ENCODE results near the gene DUSP18.
"Not testable (repeated sequence)": the region's sequence is repeated elsewhere in the genome, so short reads cannot be mapped to it uniquely, and the experiment has no call there.

Gene DUSP18

DNA sequence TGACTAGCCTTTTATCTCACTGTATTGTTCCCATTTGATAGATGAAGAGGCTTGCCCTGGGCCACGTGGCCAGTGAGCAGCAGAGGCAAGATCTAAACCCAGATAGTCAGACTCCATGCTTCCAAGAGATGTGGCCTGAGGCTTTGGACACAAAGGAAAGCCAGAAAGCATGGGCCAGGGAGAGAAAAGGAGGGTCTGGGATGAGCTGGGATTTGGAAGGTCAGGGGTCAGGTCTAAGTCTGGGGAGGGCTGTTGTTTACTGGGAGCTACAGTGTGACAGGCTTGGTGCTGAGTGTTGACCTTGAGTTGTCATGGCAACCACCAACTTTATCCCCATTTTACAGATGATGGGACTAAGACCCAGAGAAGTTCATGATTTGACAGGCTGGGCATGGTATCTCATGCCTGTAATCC lies 30.0 kb downstream of the DUSP18 start:
- Histone ChIP-seq H3K9me3 (ENCODE audit: insufficient read depth, low read length) (no peaks in the 10 kb centered on the region), H3K4me1 (ENCODE audit: insufficient read depth, insufficient read length) (peaks cover 11% of the 10 kb centered on the region), H3K27me3 (ENCODE audit: insufficient read depth, insufficient read length) (no peaks in the 10 kb centered on the region), H3K4me3 (ENCODE audit: insufficient read length, low read depth) (no peak overlapping the region), H3K36me3 (ENCODE audit: insufficient read depth, insufficient read length, low read length) (no peaks in the 10 kb centered on the region), H3K9ac (ENCODE audit: insufficient read length, low read depth) (no peak overlapping the region)
- DNase-seq (ENCODE audit: low read depth, low spot score) = no peak
- TF ChIP-seq ZNF274 (IDR thresholded peaks at IDR 0.05; ENCODE audit: low read depth, low read length) (no peak), YY1 (IDR thresholded peaks at IDR 0.05; ENCODE audit: insufficient read depth, insufficient read length) (no peak), SUZ12 (IDR thresholded peaks at IDR 0.05; ENCODE audit: extremely low read depth, insufficient read depth, insufficient read length) (no peak)

- peaks cover 11% of the 10 kb centered on the region for H3K4me1 ChIP-seq (ENCODE audit: insufficient read depth, insufficient read length)
- H3K4me3 ChIP-seq (ENCODE audit: insufficient read length, low read depth) = peak overlapping the region; percentile 57
- H3K9me3 ChIP-seq (ENCODE audit: insufficient read depth, low read length) = no peaks in the 10 kb centered on the region
- H3K36me3 ChIP-seq (ENCODE audit: insufficient read depth, insufficient read length, low read length) = no peaks in the 10 kb centered on the region
- no peaks in the 10 kb centered on the region for H3K27me3 ChIP-seq (ENCODE audit: insufficient read depth, insufficient read length)
- no peak for DNase-seq (ENCODE audit: low read depth, low spot score)
- peak overlapping the region; percentile 85 for H3K9ac ChIP-seq (ENCODE audit: insufficient read length, low read depth)
- TF ChIP-seq ZNF274 (IDR thresholded peaks at IDR 0.05; ENCODE audit: low read depth, low read length) = no peak
Observed at GRCh38 chr22:30636226-30637077, 31.2 kb downstream of the DUSP18 start.

DNA sequence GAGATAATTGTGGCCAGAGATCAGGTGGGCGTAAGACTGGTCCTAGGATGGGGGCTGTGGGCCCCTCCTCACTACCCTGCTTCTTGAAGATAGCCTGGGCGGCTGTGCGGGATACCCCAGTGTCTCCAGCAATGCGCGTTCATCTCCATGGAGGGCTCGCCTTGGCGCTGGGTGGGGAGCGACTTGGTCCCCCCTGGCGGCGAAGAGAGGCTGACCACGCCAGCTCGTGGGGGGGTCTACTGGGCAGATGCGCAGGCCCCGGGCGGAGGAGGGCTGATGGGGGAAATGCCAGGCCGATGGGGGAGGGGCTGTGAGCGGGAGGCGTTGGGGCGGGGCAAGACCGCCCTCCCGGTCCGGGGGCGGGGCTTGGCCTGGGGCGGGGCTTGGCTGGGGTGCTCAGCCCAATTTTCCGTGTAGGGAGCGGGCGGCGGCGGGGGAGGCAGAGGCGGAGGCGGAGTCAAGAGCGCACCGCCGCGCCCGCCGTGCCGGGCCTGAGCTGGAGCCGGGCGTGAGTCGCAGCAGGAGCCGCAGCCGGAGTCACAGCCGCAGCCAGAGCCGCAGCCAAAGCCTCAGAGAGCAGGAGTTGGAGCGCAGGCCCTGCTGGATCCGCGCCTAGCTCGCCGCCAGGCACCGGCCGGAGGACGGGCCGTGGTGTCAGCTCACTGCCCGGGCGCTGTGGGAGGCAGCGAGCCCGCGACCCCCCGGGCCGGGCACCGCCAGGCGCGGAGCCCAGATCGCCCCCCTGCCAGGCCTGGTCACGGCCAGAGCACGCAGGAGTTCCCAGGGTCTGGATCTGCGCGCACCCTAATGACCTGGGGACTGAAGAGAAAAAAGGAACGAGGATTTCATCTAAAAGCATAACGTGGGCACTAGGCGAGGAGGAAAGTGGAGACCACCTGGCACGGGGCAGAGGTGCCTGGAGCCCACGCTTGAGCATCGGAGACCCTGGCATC lies 32.1 kb downstream of the DUSP18 start, which contains the start of gene SLC35E4:
Gene SLC35E4, plus strand, starts transcription at position 509 of the 953 bp plus-strand sequence. CDS start 670 bp downstream, outside the sequence.
- no peaks in the 10 kb centered on the region for H3K27me3 ChIP-seq (ENCODE audit: insufficient read depth, insufficient read length)
- peak within 1 kb of the TSS; percentile 85 for H3K9ac ChIP-seq (ENCODE audit: insufficient read length, low read depth)
- H3K9me3 ChIP-seq (ENCODE audit: insufficient read depth, low read length) = no peaks in the 10 kb centered on the region
- H3K4me1 ChIP-seq (ENCODE audit: insufficient read depth, insufficient read length) = peaks cover 8% of the 10 kb centered on the region
- no peaks in the 10 kb centered on the region for H3K36me3 ChIP-seq (ENCODE audit: insufficient read depth, insufficient read length, low read length)
- H3K4me3 ChIP-seq (ENCODE audit: insufficient read length, low read depth) = peak within 1 kb of the TSS; percentile 57
- peak; percentile 56 for DNase-seq (ENCODE audit: low read depth, low spot score)
- TF ChIP-seq SUZ12 (IDR thresholded peaks at IDR 0.05; ENCODE audit: extremely low read depth, insufficient read depth, insufficient read length) = no peak
- TF ChIP-seq ZNF274 (IDR thresholded peaks at IDR 0.05; ENCODE audit: low read depth, low read length) = no peak
- TF ChIP-seq YY1 (IDR thresholded peaks at IDR 0.05; ENCODE audit: insufficient read depth, insufficient read length) = no peak

- Histone ChIP-seq H3K9ac (ENCODE audit: insufficient read length, low read depth) (peak overlapping the region; percentile 56), H3K36me3 (ENCODE audit: insufficient read depth, insufficient read length, low read length) (no peaks in the 10 kb centered on the region), H3K4me3 (ENCODE audit: insufficient read length, low read depth) (peak overlapping the region; percentile 32), H3K4me1 (ENCODE audit: insufficient read depth, insufficient read length) (peaks cover 8% of the 10 kb centered on the region), H3K9me3 (ENCODE audit: insufficient read depth, low read length) (no peaks in the 10 kb centered on the region), H3K27me3 (ENCODE audit: insufficient read depth, insufficient read length) (no peaks in the 10 kb centered on the region)
- peak; percentile 61 for DNase-seq (ENCODE audit: low read depth, low spot score)
- TF ChIP-seq YY1 (IDR thresholded peaks at IDR 0.05; ENCODE audit: insufficient read depth, insufficient read length) = no peak
- no peak for TF ChIP-seq SUZ12 (IDR thresholded peaks at IDR 0.05; ENCODE audit: extremely low read depth, insufficient read depth, insufficient read length)
- no peak for TF ChIP-seq ZNF274 (IDR thresholded peaks at IDR 0.05; ENCODE audit: low read depth, low read length)
Observed at GRCh38 chr22:30634471-30635233, 33.0 kb downstream of the DUSP18 start.

DNA sequence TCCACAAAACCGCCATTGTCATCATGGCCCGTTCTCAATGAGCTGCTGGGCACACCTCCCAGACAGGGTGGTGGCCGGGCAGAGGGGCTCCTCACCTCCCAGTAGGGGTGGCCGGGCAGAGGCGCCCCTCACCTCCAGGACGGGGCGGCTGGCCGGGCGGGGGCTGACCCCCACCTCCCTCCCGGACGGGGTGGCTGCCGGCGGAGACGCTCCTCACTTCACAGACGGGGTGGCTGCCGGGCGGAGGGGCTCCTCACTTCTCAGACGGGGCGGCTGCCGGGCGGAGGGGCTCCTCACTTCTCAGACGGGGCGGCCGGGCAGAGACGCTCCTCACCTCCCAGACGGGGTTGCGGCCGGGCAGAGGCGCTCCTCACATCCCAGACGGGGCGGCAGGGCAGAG lies 36.2 kb downstream of the DUSP18 start:
- not testable (repeated sequence) for H3K36me3 ChIP-seq (ENCODE audit: insufficient read depth, insufficient read length, low read length); H3K4me3 ChIP-seq (ENCODE audit: insufficient read length, low read depth); H3K4me1 ChIP-seq (ENCODE audit: insufficient read depth, insufficient read length); DNase-seq (ENCODE audit: low read depth, low spot score); H3K9me3 ChIP-seq (ENCODE audit: insufficient read depth, low read length); H3K27me3 ChIP-seq (ENCODE audit: insufficient read depth, insufficient read length); H3K9ac ChIP-seq (ENCODE audit: insufficient read length, low read depth)

- Histone ChIP-seq H3K4me1 (ENCODE audit: insufficient read depth, insufficient read length) (no peaks in the 10 kb centered on the region), H3K4me3 (ENCODE audit: insufficient read length, low read depth) (no peak overlapping the region), H3K9me3 (ENCODE audit: insufficient read depth, low read length) (no peaks in the 10 kb centered on the region), H3K27me3 (ENCODE audit: insufficient read depth, insufficient read length) (no peaks in the 10 kb centered on the region), H3K9ac (ENCODE audit: insufficient read length, low read depth) (no peak overlapping the region), H3K36me3 (ENCODE audit: insufficient read depth, insufficient read length, low read length) (peaks cover 3% of the 10 kb centered on the region)
- TF ChIP-seq YY1 (IDR thresholded peaks at IDR 0.05; ENCODE audit: insufficient read depth, insufficient read length) (no peak), ZNF274 (IDR thresholded peaks at IDR 0.05; ENCODE audit: low read depth, low read length) (no peak), SUZ12 (IDR thresholded peaks at IDR 0.05; ENCODE audit: extremely low read depth, insufficient read depth, insufficient read length) (no peak)
- DNase-seq (ENCODE audit: low read depth, low spot score) = no peak
Observed at GRCh38 chr22:30628491-30628890, 39.2 kb downstream of the DUSP18 start.
